22Rv1 (cell line): ENCODE measurements around the gene P4HA3.

Experiments
- ZFX ChIP-seq: fragments of 450-650 bp; IDR thresholded peaks from 2 replicates; pipeline ENCODE4 v1.6.1; 2017; ENCODE audit warnings: antibody characterized with exemption, borderline replicate concordance
- TF ChIP-seq, protein P1 (sequence below): fragments of 450-650 bp; IDR thresholded peaks from 2 replicates; pipeline ENCODE4 v1.5.1; 2017; ENCODE audit warnings: mild to moderate bottlenecking

- TF ChIP-seq, protein P1, sequence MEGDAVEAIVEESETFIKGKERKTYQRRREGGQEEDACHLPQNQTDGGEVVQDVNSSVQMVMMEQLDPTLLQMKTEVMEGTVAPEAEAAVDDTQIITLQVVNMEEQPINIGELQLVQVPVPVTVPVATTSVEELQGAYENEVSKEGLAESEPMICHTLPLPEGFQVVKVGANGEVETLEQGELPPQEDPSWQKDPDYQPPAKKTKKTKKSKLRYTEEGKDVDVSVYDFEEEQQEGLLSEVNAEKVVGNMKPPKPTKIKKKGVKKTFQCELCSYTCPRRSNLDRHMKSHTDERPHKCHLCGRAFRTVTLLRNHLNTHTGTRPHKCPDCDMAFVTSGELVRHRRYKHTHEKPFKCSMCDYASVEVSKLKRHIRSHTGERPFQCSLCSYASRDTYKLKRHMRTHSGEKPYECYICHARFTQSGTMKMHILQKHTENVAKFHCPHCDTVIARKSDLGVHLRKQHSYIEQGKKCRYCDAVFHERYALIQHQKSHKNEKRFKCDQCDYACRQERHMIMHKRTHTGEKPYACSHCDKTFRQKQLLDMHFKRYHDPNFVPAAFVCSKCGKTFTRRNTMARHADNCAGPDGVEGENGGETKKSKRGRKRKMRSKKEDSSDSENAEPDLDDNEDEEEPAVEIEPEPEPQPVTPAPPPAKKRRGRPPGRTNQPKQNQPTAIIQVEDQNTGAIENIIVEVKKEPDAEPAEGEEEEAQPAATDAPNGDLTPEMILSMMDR: no peak
- TF ChIP-seq ZFX: no peak
These were observed 91.1 kb downstream of the P4HA3 start for GRCh38 chr11:74220376-74220775.
